Measurements from ENCODE around the gene HIVEP2. TPM values are rescaled to one million over a fixed set of nuclear protein-coding genes. Genes with fewer than 3 reads are reported as not detected.

HIVEP2 gene
- polyA plus RNA-seq, 1 donor = 10.5 TPM

- no peak for DNase-seq
- Histone ChIP-seq H3K27me3 (ENCODE audit: control insufficient read depth, insufficient read depth, low read length) (no peaks in the 10 kb centered on the region), H3K27ac (ENCODE audit: low read length) (no peak overlapping the region), H3K4me1 (ENCODE audit: control insufficient read depth, insufficient read depth, low read length) (peaks cover 2% of the 10 kb centered on the region), H3K9me3 (ENCODE audit: control insufficient read depth, low read depth, low read length) (no peaks in the 10 kb centered on the region), H3K36me3 (ENCODE audit: control insufficient read depth, insufficient read depth, low read length) (no peaks in the 10 kb centered on the region), H3K4me3 (ENCODE audit: low read length) (no peak overlapping the region)
- no CpG with 5 or more reads among the region's 1 CpG for WGBS (ENCODE audit: insufficient coverage, low lambda C conversion rate)
Observed at GRCh38 chr6:142833054-142833453, 111.9 kb downstream of the HIVEP2 start.

GRCh38 chr6:142830807-142831206, 114.2 kb downstream of the HIVEP2 start:
- Histone ChIP-seq H3K9me3 (ENCODE audit: control insufficient read depth, low read depth, low read length) (no peaks in the 10 kb centered on the region), H3K4me3 (ENCODE audit: low read length) (no peak overlapping the region), H3K27me3 (ENCODE audit: control insufficient read depth, insufficient read depth, low read length) (no peaks in the 10 kb centered on the region), H3K36me3 (ENCODE audit: control insufficient read depth, insufficient read depth, low read length) (no peaks in the 10 kb centered on the region), H3K4me1 (ENCODE audit: control insufficient read depth, insufficient read depth, low read length) (peaks cover 21% of the 10 kb centered on the region), H3K27ac (ENCODE audit: low read length) (no peak overlapping the region)
- no peak for DNase-seq
- WGBS (ENCODE audit: insufficient coverage, low lambda C conversion rate) = 100% methylated on average over 3 of the region's 6 CpGs

GRCh38 chr6:142830116-142830710, 114.8 kb downstream of the HIVEP2 start:
- H3K36me3 ChIP-seq (ENCODE audit: control insufficient read depth, insufficient read depth, low read length) = no peaks in the 10 kb centered on the region
- no peaks in the 10 kb centered on the region for H3K9me3 ChIP-seq (ENCODE audit: control insufficient read depth, low read depth, low read length)
- no peak for DNase-seq
- peaks cover 21% of the 10 kb centered on the region for H3K4me1 ChIP-seq (ENCODE audit: control insufficient read depth, insufficient read depth, low read length)
- WGBS (ENCODE audit: insufficient coverage, low lambda C conversion rate) = 100% methylated on average over 1 of the region's 5 CpGs
- no peak overlapping the region for H3K4me3 ChIP-seq (ENCODE audit: low read length)
- no peak overlapping the region for H3K27ac ChIP-seq (ENCODE audit: low read length)
- H3K27me3 ChIP-seq (ENCODE audit: control insufficient read depth, insufficient read depth, low read length) = no peaks in the 10 kb centered on the region

GRCh38 chr6:142829556-142829955, 115.4 kb downstream of the HIVEP2 start:
- H3K9me3 ChIP-seq (ENCODE audit: control insufficient read depth, low read depth, low read length) = no peaks in the 10 kb centered on the region
- no peaks in the 10 kb centered on the region for H3K36me3 ChIP-seq (ENCODE audit: control insufficient read depth, insufficient read depth, low read length)
- no peaks in the 10 kb centered on the region for H3K27me3 ChIP-seq (ENCODE audit: control insufficient read depth, insufficient read depth, low read length)
- no peak overlapping the region for H3K4me3 ChIP-seq (ENCODE audit: low read length)
- WGBS (ENCODE audit: insufficient coverage, low lambda C conversion rate) = 100% methylated on average over 1 of the region's 1 CpG
- H3K27ac ChIP-seq (ENCODE audit: low read length) = no peak overlapping the region
- DNase-seq = no peak
- H3K4me1 ChIP-seq (ENCODE audit: control insufficient read depth, insufficient read depth, low read length) = peaks cover 21% of the 10 kb centered on the region

GRCh38 chr6:142827991-142828390, 117.0 kb downstream of the HIVEP2 start:
- Histone ChIP-seq H3K27ac (ENCODE audit: low read length) (peak overlapping the region; percentile 92), H3K36me3 (ENCODE audit: control insufficient read depth, insufficient read depth, low read length) (no peaks in the 10 kb centered on the region), H3K9me3 (ENCODE audit: control insufficient read depth, low read depth, low read length) (no peaks in the 10 kb centered on the region), H3K27me3 (ENCODE audit: control insufficient read depth, insufficient read depth, low read length) (no peaks in the 10 kb centered on the region), H3K4me3 (ENCODE audit: low read length) (peak overlapping the region; percentile 10), H3K4me1 (ENCODE audit: control insufficient read depth, insufficient read depth, low read length) (peaks cover 21% of the 10 kb centered on the region)
- 14% methylated on average over 2 of the region's 4 CpGs for WGBS (ENCODE audit: insufficient coverage, low lambda C conversion rate)
- peak; percentile 49 to 85 for DNase-seq

GRCh38 chr6:142827369-142827768, 117.6 kb downstream of the HIVEP2 start:
- peaks cover 21% of the 10 kb centered on the region for H3K4me1 ChIP-seq (ENCODE audit: control insufficient read depth, insufficient read depth, low read length)
- no peaks in the 10 kb centered on the region for H3K36me3 ChIP-seq (ENCODE audit: control insufficient read depth, insufficient read depth, low read length)
- WGBS (ENCODE audit: insufficient coverage, low lambda C conversion rate) = no CpG with 5 or more reads among the region's 7 CpGs
- peak overlapping the region; percentile 10 for H3K4me3 ChIP-seq (ENCODE audit: low read length)
- no peaks in the 10 kb centered on the region for H3K27me3 ChIP-seq (ENCODE audit: control insufficient read depth, insufficient read depth, low read length)
- no peaks in the 10 kb centered on the region for H3K9me3 ChIP-seq (ENCODE audit: control insufficient read depth, low read depth, low read length)
- DNase-seq = peak; percentile 77 to 88
- H3K27ac ChIP-seq (ENCODE audit: low read length) = peak overlapping the region; percentile 92

- Histone ChIP-seq H3K4me1 (ENCODE audit: control insufficient read depth, insufficient read depth, low read length) (peaks cover 27% of the 10 kb centered on the region), H3K27ac (ENCODE audit: low read length) (no peak overlapping the region), H3K27me3 (ENCODE audit: control insufficient read depth, insufficient read depth, low read length) (no peaks in the 10 kb centered on the region), H3K36me3 (ENCODE audit: control insufficient read depth, insufficient read depth, low read length) (no peaks in the 10 kb centered on the region), H3K4me3 (ENCODE audit: low read length) (no peak overlapping the region), H3K9me3 (ENCODE audit: control insufficient read depth, low read depth, low read length) (no peaks in the 10 kb centered on the region)
- DNase-seq = no peak
- WGBS (ENCODE audit: insufficient coverage, low lambda C conversion rate) = 100% methylated on average over 1 of the region's 1 CpG
Observed at GRCh38 chr6:142825760-142826159, 119.2 kb downstream of the HIVEP2 start.

- no CpG with 5 or more reads among the region's 3 CpGs for WGBS (ENCODE audit: insufficient coverage, low lambda C conversion rate)
- Histone ChIP-seq H3K36me3 (ENCODE audit: control insufficient read depth, insufficient read depth, low read length) (no peaks in the 10 kb centered on the region), H3K27ac (ENCODE audit: low read length) (no peak overlapping the region), H3K27me3 (ENCODE audit: control insufficient read depth, insufficient read depth, low read length) (no peaks in the 10 kb centered on the region), H3K4me3 (ENCODE audit: low read length) (no peak overlapping the region), H3K9me3 (ENCODE audit: control insufficient read depth, low read depth, low read length) (peaks cover 2% of the 10 kb centered on the region), H3K4me1 (ENCODE audit: control insufficient read depth, insufficient read depth, low read length) (peaks cover 30% of the 10 kb centered on the region)
- no peak for DNase-seq
Observed at GRCh38 chr6:142824426-142824825, 120.5 kb downstream of the HIVEP2 start.

- Histone ChIP-seq H3K36me3 (ENCODE audit: control insufficient read depth, insufficient read depth, low read length) (no peaks in the 10 kb centered on the region), H3K27ac (ENCODE audit: low read length) (no peak overlapping the region), H3K9me3 (ENCODE audit: control insufficient read depth, low read depth, low read length) (peaks cover 8% of the 10 kb centered on the region), H3K27me3 (ENCODE audit: control insufficient read depth, insufficient read depth, low read length) (no peaks in the 10 kb centered on the region), H3K4me1 (ENCODE audit: control insufficient read depth, insufficient read depth, low read length) (peaks cover 30% of the 10 kb centered on the region), H3K4me3 (ENCODE audit: low read length) (no peak overlapping the region)
- no peak for DNase-seq
- WGBS (ENCODE audit: insufficient coverage, low lambda C conversion rate) = 100% methylated on average over 2 of the region's 10 CpGs
Observed at GRCh38 chr6:142823256-142823902, 121.6 kb downstream of the HIVEP2 start.

GRCh38 chr6:142822842-142823241, 122.1 kb downstream of the HIVEP2 start:
- peaks cover 26% of the 10 kb centered on the region for H3K4me1 ChIP-seq (ENCODE audit: control insufficient read depth, insufficient read depth, low read length)
- no peak overlapping the region for H3K4me3 ChIP-seq (ENCODE audit: low read length)
- WGBS (ENCODE audit: insufficient coverage, low lambda C conversion rate) = no CpG with 5 or more reads among the region's 3 CpGs
- H3K36me3 ChIP-seq (ENCODE audit: control insufficient read depth, insufficient read depth, low read length) = no peaks in the 10 kb centered on the region
- no peak overlapping the region for H3K27ac ChIP-seq (ENCODE audit: low read length)
- no peak for DNase-seq
- no peaks in the 10 kb centered on the region for H3K27me3 ChIP-seq (ENCODE audit: control insufficient read depth, insufficient read depth, low read length)
- peaks cover 8% of the 10 kb centered on the region for H3K9me3 ChIP-seq (ENCODE audit: control insufficient read depth, low read depth, low read length)

GRCh38 chr6:142822383-142822782, 122.6 kb downstream of the HIVEP2 start:
- no peak overlapping the region for H3K4me3 ChIP-seq (ENCODE audit: low read length)
- H3K36me3 ChIP-seq (ENCODE audit: control insufficient read depth, insufficient read depth, low read length) = no peaks in the 10 kb centered on the region
- DNase-seq = no peak
- no peaks in the 10 kb centered on the region for H3K27me3 ChIP-seq (ENCODE audit: control insufficient read depth, insufficient read depth, low read length)
- H3K27ac ChIP-seq (ENCODE audit: low read length) = no peak overlapping the region
- peaks cover 22% of the 10 kb centered on the region for H3K4me1 ChIP-seq (ENCODE audit: control insufficient read depth, insufficient read depth, low read length)
- peaks cover 8% of the 10 kb centered on the region for H3K9me3 ChIP-seq (ENCODE audit: control insufficient read depth, low read depth, low read length)
- WGBS (ENCODE audit: insufficient coverage, low lambda C conversion rate) = 86% methylated on average over 1 of the region's 1 CpG

Data from large intestine (tissue), 3 donors.